Measurements from ENCODE around the gene TGFB2. TPM values are rescaled to one million over a fixed set of nuclear protein-coding genes. Genes with fewer than 3 reads are reported as not detected.

Gene TGFB2
- total and polyA plus RNA-seq, 2 experiments from 2014 or later = 0.97 to 1.3 TPM

DNA sequence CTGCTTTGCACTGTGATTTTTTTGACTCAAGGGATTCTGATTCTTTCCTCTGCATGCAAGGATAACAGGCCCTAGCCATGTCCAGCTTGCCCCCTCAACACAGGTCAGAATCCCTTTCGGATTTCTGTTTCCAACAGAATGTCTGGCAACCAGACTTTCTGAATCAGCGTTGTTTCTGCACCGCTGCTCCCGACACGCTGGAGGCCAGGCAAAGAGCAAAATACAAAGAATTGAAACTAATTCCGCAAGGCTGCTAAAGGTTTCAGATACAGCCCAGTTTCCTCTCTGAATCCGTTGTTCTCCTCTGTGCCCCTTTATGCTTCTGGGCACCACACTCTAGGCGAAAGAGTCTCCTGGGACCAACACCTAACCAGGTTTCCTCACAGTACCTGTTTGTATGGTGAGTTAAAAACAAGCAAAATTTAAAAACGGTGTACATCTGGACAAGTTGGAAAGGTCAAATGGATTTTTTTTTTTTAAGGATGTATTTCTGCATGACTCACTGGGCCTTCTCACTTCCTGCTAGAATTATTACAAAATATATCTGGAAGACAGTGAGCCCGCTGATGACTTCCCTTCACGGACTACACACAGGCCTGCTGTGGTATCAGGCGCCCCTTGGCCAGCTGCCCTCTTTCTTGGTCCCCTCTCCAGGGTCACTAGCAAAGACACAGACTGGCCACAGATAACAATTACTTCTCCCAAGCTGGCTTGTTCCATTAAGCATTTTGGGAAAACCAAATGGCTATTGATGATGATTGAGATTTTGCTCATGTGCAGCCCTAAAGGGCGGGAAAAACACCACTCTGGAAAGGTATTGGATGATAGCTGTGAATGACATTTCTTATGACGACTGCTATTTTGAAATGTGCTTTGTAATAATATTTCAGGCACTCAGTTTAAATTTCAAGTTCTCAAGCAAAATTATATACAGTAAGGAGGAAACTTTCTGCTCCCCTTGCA lies 118.3 kb downstream of the TGFB2 start:
- H3K79me2 ChIP-seq (ENCODE audit: insufficient read depth) = no peaks in the 10 kb centered on the region
- H3K36me3 ChIP-seq (ENCODE audit: low read depth) = no peaks in the 10 kb centered on the region
- H3K9ac ChIP-seq = peak overlapping the region; percentile 76
- H2AFZ ChIP-seq = peak overlapping the region; percentile 67
- no peaks in the 10 kb centered on the region for H3K9me3 ChIP-seq (ENCODE audit: low read depth)
- TF ChIP-seq EZH2 (IDR thresholded peaks at IDR 0.05; ENCODE audit: insufficient read depth, poor library complexity, severe bottlenecking) (no peak), EZH2phosphoT487 (IDR thresholded peaks at IDR 0.05; ENCODE audit: insufficient read depth, low read depth) (no peak)
- peak overlapping the region; percentile 57 for H3K4me3 ChIP-seq
- peak; percentile 91 for DNase-seq
- H3F3A ChIP-seq (ENCODE audit: insufficient read depth) = peaks cover 60% of the 10 kb centered on the region
- peaks cover 72% of the 10 kb centered on the region for H3K4me1 ChIP-seq (ENCODE audit: insufficient read depth)
- H3K4me2 ChIP-seq (ENCODE audit: unreplicated experiment) = peak overlapping the region; percentile 81
- H3K27ac ChIP-seq = peak overlapping the region; percentile 92
- no peaks in the 10 kb centered on the region for H4K20me1 ChIP-seq (ENCODE audit: insufficient read depth)
- 12 to 18% methylated on average over 14 of the region's 14 CpGs for WGBS, 2 experiments (ENCODE audit: low coverage in 1 of 2, low lambda C conversion rate in 2 of 2, missing lambda C conversion rate in 2 of 2)
- no peaks in the 10 kb centered on the region for H3K9me2 ChIP-seq (ENCODE audit: insufficient read depth)
- in situ Hi-C loops (cut with MboI) = no loop called here
- no peaks in the 10 kb centered on the region for H3K27me3 ChIP-seq (replicated peaks; ENCODE audit: insufficient read depth)

DNA sequence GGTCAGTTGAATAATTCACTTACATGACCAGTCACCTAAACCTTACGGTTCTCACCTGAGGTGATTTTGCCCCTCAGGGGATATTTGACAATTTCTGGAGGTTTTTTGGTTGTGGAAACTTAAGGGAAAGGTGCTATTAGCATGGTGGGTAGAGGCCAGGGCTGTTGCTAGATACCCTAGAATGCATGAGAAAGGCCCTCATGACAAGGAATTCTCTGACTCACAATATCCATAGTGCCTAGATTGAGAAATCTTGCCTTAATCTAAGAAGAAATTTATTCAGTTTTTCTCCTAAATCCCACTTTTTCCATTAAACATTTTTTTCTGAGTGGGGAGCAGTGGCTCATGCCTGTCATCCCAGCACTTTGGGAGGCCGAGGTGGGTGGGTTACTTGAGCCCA lies 119.7 kb downstream of the TGFB2 start:
- Histone ChIP-seq H3F3A (ENCODE audit: insufficient read depth) (peaks cover 60% of the 10 kb centered on the region), H3K4me2 (ENCODE audit: unreplicated experiment) (no peak overlapping the region), H2AFZ (no peak overlapping the region), H3K4me1 (ENCODE audit: insufficient read depth) (peaks cover 66% of the 10 kb centered on the region), H3K27ac (peak overlapping the region; percentile 92), H3K79me2 (ENCODE audit: insufficient read depth) (no peaks in the 10 kb centered on the region), H3K27me3 (replicated peaks; ENCODE audit: insufficient read depth) (no peaks in the 10 kb centered on the region), H3K36me3 (ENCODE audit: low read depth) (no peaks in the 10 kb centered on the region), H3K9ac (no peak overlapping the region; the same call in 1 of the 2 replicates), H3K4me3 (no peak overlapping the region), H3K9me2 (ENCODE audit: insufficient read depth) (no peaks in the 10 kb centered on the region), H4K20me1 (ENCODE audit: insufficient read depth) (no peaks in the 10 kb centered on the region), H3K9me3 (ENCODE audit: low read depth) (no peaks in the 10 kb centered on the region)
- DNase-seq = peak; percentile 73
- in situ Hi-C loops (cut with MboI) = no loop called here
- no peak for TF ChIP-seq EZH2 (IDR thresholded peaks at IDR 0.05; ENCODE audit: insufficient read depth, poor library complexity, severe bottlenecking)
- TF ChIP-seq EZH2phosphoT487 (IDR thresholded peaks at IDR 0.05; ENCODE audit: insufficient read depth, low read depth) = no peak
- WGBS, 2 experiments (ENCODE audit: low coverage in 1 of 2, low lambda C conversion rate in 2 of 2, missing lambda C conversion rate in 2 of 2) = 96% methylated on average over 2 of the region's 2 CpGs

GRCh38 chr1:218466341-218467010 lies 121.3 kb downstream of the TGFB2 start:
- Histone ChIP-seq H2AFZ (no peak overlapping the region), H3K4me1 (ENCODE audit: insufficient read depth) (peaks cover 57% of the 10 kb centered on the region), H3K9me3 (ENCODE audit: low read depth) (no peaks in the 10 kb centered on the region), H3K9ac (0 out of 2 replicates have a peak overlapping the region, but pooled peaks have one; percentile 37), H3K79me2 (ENCODE audit: insufficient read depth) (no peaks in the 10 kb centered on the region), H3K4me3 (no peak overlapping the region), H3K4me2 (ENCODE audit: unreplicated experiment) (peak overlapping the region; percentile 27), H3K9me2 (ENCODE audit: insufficient read depth) (no peaks in the 10 kb centered on the region), H3F3A (ENCODE audit: insufficient read depth) (peaks cover 53% of the 10 kb centered on the region), H3K27ac (peak overlapping the region; percentile 62), H3K36me3 (ENCODE audit: low read depth) (no peaks in the 10 kb centered on the region), H4K20me1 (ENCODE audit: insufficient read depth) (no peaks in the 10 kb centered on the region), H3K27me3 (replicated peaks; ENCODE audit: insufficient read depth) (no peaks in the 10 kb centered on the region)
- TF ChIP-seq EZH2phosphoT487 (IDR thresholded peaks at IDR 0.05; ENCODE audit: insufficient read depth, low read depth) = no peak
- TF ChIP-seq EZH2 (IDR thresholded peaks at IDR 0.05; ENCODE audit: insufficient read depth, poor library complexity, severe bottlenecking) = no peak
- WGBS, 2 experiments (ENCODE audit: low coverage in 1 of 2, low lambda C conversion rate in 2 of 2, missing lambda C conversion rate in 2 of 2) = 24% methylated on average over 6 of the region's 6 CpGs
- peak; percentile 39 for DNase-seq
- in situ Hi-C loops (cut with MboI) = no loop called here

Measured in GM23248 (cell line).